Left forelimb (tissue), 1 donor: Measurements from ENCODE around the gene SNX10.
A peak's percentile ranks its signal among the peaks of the same experiment; 100 is the strongest.

Source experiments
- DNase-seq: peaks from one replicate; pipeline ENCODE4 v3.0.0-alpha.2; 2018; ENCODE audit warnings: low spot score

The SNX10 gene

DNA sequence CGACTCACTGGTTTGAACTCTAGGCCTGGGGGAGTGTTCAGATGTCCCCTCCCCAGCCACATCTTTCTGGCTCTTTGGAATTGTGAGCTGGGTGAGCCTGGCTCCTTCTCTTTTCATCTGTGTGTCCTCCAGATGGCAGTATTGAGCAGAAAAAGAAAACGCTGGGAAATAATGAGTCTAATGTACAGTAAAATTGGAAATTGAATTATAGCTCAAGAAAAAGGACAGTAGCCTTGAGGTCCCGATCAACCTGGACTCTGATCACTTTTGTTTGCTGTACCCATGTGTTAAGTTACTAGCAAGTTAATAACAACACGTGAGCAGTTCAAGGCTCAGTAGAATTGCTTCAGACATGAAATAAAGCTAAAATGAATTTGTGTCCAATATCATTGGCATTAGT is 77.9 kb downstream of the SNX10 start:
- DNase-seq = no peak

DNA sequence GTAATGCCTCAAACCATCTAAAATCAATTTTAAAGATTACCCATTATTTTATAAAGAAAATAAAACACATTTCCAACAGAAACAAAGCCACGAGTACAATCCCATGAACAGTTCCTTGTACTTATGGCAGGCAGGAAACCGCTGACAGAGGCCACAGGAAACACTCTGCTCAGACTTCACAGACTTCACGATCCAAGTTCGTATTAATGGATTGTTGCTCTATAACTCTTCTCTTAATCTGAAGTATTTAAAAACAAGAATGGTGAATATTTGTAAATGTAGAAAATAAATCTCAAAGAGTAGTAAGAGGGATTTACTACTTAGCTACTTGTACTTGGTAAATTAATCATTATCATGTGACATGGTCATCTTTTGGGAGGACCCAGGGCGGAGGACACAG is 78.3 kb downstream of the SNX10 start:
- no peak for DNase-seq

DNA sequence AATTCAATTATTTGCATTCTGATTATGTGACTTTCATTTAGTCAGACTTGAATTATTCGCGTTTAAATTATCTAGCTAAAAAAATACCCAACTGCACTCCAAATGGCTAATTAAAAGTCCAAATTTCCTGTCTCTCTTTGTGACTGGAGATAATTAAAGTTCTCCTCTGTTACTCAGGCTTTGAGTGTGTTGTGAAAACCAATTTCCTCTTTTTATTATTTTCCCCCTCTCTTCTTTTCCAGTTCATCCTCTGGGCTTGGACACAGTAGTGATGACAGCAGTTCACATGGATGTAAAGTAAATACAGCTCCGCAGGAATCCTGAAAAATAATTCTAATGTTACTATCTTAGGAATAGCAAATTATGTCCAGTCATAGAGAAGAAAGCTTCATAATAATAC is 80.6 kb downstream of the SNX10 start:
- DNase-seq = no peak

DNA sequence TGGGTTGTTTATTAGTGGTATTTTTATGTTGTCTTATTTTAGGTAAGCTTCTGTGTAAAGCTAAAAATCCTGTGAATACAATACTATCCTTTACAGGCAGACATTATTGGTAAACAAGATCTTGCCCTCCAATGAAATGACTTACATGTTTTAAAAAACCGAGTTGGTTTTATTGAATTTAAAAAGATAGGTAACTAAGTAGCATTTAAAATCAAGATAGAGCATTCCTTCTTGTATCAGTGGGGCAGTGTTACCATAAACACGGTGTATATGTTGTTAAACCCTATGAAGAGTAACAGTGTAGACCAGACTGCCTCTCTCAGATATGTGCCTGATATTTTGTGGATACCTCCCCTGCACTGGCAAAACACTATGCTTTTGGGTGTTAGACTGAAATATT is 81.0 kb downstream of the SNX10 start:
- DNase-seq = no peak

GRCh38 chr7:26374647-26375373 is 83.1 kb downstream of the SNX10 start:
- DNase-seq = no peak

DNA sequence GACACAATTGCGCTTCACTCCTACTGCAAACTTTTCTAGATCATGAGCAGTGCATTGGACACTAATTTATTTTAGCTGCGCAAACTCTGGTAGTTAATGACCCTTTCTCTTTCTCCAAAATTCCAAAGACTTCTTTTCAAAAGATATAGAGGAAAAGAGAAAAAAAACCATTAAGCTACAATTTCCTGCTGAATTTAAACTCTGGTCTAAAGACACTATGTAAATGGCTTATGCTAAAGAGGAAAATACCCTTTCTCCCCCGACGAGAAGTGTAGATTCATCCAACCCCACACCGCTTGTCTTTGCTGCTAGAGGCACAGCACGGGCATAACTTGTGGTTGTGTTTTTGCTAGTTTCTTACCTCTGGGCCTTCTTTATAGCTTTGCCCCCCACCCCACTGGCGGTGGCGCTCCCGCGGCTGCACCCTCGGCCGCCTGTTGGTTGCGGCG is 84.1 kb downstream of the SNX10 start:
- DNase-seq = no peak

GRCh38 chr7:26376175-26376917 is 84.7 kb downstream of the SNX10 start:
- DNase-seq = peak; percentile 72

DNA sequence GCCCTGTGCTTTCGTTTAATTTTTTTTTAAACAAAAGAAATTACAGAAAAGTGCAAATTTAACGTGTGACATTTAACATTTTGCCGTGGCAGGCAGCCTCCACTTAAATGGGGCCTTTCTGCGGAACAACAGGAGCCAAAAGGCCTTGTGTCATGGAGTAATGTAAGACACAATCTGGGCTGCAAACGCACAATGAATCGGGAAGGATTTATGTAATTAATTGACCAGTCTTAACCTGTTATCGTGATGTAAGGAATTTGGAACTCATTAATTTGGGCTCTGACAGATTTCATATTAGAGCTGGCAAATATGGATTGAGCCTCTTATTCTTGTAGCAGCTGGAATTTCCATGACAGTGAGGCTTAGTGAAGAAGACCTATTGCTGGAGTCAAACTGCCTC is 86.4 kb downstream of the SNX10 start:
- no peak for DNase-seq

GRCh38 chr7:26379711-26380110 is 88.0 kb downstream of the SNX10 start:
- DNase-seq = no peak

- no peak for DNase-seq
Observed at GRCh38 chr7:26381476-26382353, 90.1 kb downstream of the SNX10 start.

- no peak for DNase-seq
Observed at GRCh38 chr7:26385240-26385639, 93.6 kb downstream of the SNX10 start.

GRCh38 chr7:26387731-26388130 is 96.1 kb downstream of the SNX10 start:
- no peak for DNase-seq

DNA sequence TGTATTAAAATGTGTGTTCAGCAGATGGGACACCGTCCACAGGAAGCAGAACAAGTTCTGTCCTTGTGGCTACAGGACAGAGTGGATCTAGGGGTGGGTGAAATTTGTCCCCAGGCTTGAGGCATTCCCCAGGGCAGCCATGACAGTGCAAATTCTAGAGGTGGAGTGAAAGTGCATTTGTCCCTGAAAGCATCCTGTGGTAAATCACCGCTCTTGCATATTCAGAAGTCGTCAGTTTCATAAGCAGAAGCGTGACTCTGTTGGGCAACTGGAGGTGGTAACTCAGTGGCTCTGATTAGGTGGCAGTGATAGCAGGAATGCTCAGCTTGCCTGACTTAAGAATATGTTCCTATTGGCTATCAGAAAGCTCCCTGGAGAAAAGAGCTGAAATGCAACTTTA is 96.6 kb downstream of the SNX10 start:
- DNase-seq = no peak

- DNase-seq = no peak
Observed at GRCh38 chr7:26390016-26390415, 98.4 kb downstream of the SNX10 start.

DNA sequence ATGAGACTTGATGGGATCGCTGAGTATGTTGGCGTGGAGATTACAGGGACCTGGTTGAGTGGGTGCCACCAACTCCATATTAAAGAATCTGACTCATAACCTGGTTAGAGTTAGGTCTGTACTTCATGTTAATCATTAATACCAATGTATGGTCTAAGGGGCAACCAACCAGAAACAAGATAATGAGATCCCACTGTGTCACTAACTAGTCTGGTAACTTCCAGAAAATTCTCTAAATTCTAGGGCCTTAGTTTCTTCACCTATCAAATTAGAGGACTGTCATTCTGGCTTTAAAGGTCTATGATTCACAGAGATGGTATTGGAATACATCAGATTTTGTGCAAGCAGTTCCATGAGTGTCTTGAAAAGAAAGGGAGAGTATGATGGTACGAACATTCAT is 102.2 kb downstream of the SNX10 start:
- no peak for DNase-seq

GRCh38 chr7:26397332-26397731 is 105.7 kb downstream of the SNX10 start:
- DNase-seq = no peak

- peak; percentile 81 for DNase-seq
Observed at GRCh38 chr7:26397796-26398426, 106.2 kb downstream of the SNX10 start.

DNA sequence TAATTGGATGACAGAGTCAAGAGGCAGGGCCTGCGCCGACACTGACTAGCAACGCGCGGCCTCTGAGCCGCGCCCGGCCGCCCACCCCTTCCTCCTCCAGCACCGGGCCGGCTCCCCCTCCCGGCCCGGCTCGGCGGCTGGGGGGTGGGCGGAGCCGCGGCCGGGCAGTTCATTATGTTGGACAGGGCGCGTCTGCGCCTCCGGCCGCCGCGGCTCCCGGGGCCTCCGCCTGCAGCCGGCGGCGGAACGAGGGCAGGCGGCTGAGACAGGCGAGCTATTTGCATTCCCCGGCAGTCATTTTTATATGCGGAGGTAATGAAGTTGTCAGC is 106.7 kb downstream of the SNX10 start:
- DNase-seq = peak; percentile 84

DNA sequence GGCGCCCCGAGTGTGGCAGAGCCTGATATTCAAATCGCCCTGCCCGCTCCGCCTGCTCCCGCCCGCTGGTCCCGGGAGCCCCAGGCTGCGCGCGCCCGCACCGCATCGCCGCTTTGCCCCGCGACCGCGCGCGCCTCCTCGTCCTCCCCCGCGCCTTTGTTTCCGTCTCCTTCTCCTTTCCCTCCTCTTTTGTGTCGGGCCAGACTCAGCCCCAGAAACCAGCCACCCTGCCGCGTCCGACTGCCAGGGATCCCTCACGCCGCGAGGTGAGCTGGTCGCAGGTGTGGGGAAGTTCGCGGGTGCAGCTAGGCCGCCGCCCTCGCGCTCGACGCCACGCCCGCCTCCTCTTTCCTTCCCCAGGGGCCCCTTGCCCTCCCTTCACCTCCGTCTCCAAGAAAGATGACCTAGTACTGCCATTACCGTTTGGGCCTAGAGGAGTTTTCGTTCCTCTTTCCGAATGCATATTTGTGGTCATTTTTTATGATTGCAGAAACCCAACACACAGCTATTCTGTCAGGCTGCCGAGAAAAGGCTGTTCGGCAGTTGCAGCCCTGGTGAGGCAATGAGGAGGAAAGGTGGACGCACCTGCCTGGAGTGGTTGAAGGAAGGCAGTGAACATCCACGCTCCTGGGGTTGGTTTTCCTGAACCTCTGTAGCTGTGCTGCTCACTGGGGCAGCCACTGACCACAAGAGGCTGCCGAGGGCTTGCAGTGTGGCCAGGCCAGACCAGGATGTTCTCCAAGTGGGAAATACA is 107.3 kb downstream of the SNX10 start:
- peak; percentile 69 for DNase-seq

- DNase-seq = no peak
Observed at GRCh38 chr7:26399736-26400135, 108.1 kb downstream of the SNX10 start.

DNA sequence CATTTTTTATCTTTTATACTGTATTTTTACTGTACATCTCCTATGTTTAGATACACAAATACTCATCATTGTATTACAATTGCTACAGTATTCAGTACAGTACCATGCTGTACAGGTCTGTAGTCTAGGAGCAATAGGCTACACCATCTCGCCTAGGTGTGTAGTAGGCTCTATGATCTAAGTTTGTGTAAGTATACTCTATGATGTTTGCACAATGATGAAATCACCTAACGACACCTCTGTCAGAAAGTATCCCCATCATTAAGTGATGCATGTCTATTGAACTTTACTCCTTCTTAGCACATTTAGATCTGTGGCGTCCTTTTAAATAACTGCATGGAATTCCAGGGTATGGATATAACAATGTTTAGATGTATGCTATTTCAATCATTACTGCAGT is 112.0 kb downstream of the SNX10 start:
- DNase-seq = no peak
